HL-60 (cell line): ENCODE results near the gene SHROOM3.

ENCODE experiments used
- DNase-seq, 2 experiments: peaks; one replicate each; pipeline ENCODE4 v3.0.0-alpha.2; 2010 to 2020; ENCODE audit warnings: low read depth in 1 of 2, low spot score in 1 of 2
- H3K27ac ChIP-seq: fragments of 250-450 bp; sonication (Bioruptor Pico); replicated peaks from 2 replicates; pipeline ENCODE4 v1.5.1; 2020; ENCODE audit warnings: mild to moderate bottlenecking, moderate library complexity
- H3K27me3 ChIP-seq: fragments of 250-450 bp; sonication (Bioruptor Pico); 2 replicates; pipeline ENCODE4 v1.5.1; 2021; ENCODE audit warnings: mild to moderate bottlenecking, moderate library complexity; ENCODE audit not compliant: insufficient read depth, poor library complexity, severe bottlenecking
- H3K4me3 ChIP-seq: replicated peaks from 2 replicates; pipeline ENCODE4 v1.5.1; 2011; ENCODE audit warnings: mild to moderate bottlenecking, control low read depth, low read length; ENCODE audit not compliant: insufficient read depth
- CTCF ChIP-seq: IDR thresholded peaks from one replicate; pipeline ENCODE4 v1.5.1; 2011; ENCODE audit warnings: low read length, control low read depth, inconsistent platforms; ENCODE audit not compliant: insufficient read depth
- GABPA ChIP-seq: IDR thresholded peaks from 2 replicates; pipeline ENCODE4 v1.6.1; 2012; ENCODE audit warnings: low read depth
- POLR2AphosphoS5 ChIP-seq: IDR thresholded peaks from 2 replicates; pipeline ENCODE4 v1.6.1; 2012; ENCODE audit warnings: low read depth
- REST ChIP-seq: IDR thresholded peaks from 2 replicates; pipeline ENCODE4 v1.6.1; 2012; ENCODE audit warnings: low read depth; ENCODE audit not compliant: insufficient replicate concordance
- SPI1 ChIP-seq: IDR thresholded peaks from 2 replicates; pipeline ENCODE4 v1.6.1; 2012; ENCODE audit warnings: low read depth, mild to moderate bottlenecking, borderline replicate concordance

Gene SHROOM3

DNA sequence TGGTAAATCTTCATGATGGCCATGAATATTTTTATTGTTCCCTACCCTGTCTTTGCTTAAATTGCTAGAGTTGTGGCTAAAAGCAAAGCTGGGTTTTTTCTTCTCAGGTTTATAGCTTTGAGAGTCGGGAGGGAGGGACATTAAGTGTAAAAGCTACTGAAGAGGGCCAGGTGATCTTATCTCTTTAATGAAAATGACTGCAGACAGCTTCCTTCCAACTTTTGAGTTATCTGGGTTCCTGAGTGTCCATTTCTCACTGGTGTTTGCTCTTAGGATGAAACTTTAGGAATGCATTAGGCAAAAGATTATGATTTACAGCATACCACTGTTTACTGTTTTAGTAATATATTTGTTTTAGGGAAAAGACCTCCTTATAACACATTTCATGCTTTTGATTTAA is 187.7 kb downstream of the SHROOM3 start:
- Histone ChIP-seq H3K27me3 (peaks cover 7% of the 10 kb centered on the region), H3K4me3 (no peak overlapping the region), H3K27ac (no peak overlapping the region)
- DNase-seq = no peak
- TF ChIP-seq GABPA (no peak), REST (no peak), POLR2AphosphoS5 (no peak)

GRCh38 chr4:76623217-76624045 is 188.4 kb downstream of the SHROOM3 start:
- Histone ChIP-seq H3K4me3 (no peak overlapping the region), H3K27ac (no peak overlapping the region)
- no peak for TF ChIP-seq REST
- no peak for TF ChIP-seq SPI1
- no peak for TF ChIP-seq POLR2AphosphoS5
- no peak for TF ChIP-seq GABPA
- no peak for TF ChIP-seq CTCF

DNA sequence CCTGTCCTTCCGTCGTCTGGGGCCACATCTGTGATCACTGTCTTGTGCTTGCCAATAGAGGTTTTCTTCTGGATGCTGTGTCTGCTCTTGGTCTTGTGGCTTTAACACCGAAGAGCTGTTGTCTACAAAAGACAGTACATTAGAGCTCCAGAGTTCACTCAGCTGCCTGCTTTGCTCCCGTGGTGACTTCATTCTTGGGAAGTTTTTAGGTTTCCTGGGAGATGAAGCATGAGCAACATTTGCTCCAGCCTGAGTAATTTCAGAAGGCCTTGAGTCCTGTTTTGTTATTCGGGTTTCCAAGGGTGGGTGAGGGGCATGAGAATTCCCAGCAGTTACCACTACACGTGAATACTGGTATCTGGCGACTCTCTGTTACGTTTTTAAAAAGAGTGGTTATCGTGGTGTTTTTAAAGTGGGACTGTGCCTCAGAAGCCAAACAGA is 189.2 kb downstream of the SHROOM3 start:
- no peak for TF ChIP-seq GABPA
- TF ChIP-seq CTCF = no peak
- TF ChIP-seq REST = no peak
- no peak for TF ChIP-seq POLR2AphosphoS5
- no peak for TF ChIP-seq SPI1
- no peak for DNase-seq
- Histone ChIP-seq H3K27me3 (peaks cover 7% of the 10 kb centered on the region), H3K4me3 (no peak overlapping the region), H3K27ac (no peak overlapping the region)

More at GRCh38 chr4:76623217-76624045, 188.4 kb downstream of the SHROOM3 start:
- DNase-seq = no peak
- peaks cover 7% of the 10 kb centered on the region for H3K27me3 ChIP-seq
